SK-N-SH (cell line): ENCODE data around the gene CTNNB1.

Experiments
- JUND ChIP-seq: IDR thresholded peaks from 2 replicates; pipeline ENCODE4 v1.4.0; 2012
- POLR2AphosphoS5 ChIP-seq: IDR thresholded peaks from 2 replicates; pipeline ENCODE4 v1.6.1; 2012; ENCODE audit warnings: low read depth, low read length
- SIN3A ChIP-seq: IDR thresholded peaks from 2 replicates; pipeline ENCODE4 v1.6.1; 2012; ENCODE audit warnings: low read depth, mild to moderate bottlenecking, low read length, moderate library complexity, borderline replicate concordance
- SMC3 ChIP-seq: IDR thresholded peaks from 2 replicates; pipeline ENCODE4 v1.6.1; 2012; ENCODE audit warnings: low read depth, low read length, improper control_type of control experiment
- TAF1 ChIP-seq: IDR thresholded peaks from 2 replicates; pipeline ENCODE4 v1.6.1; 2012; ENCODE audit warnings: low read depth, mild to moderate bottlenecking, low read length, moderate library complexity, borderline replicate concordance
- YY1 ChIP-seq: IDR thresholded peaks from 2 replicates; pipeline ENCODE4 v1.4.0; 2012; ENCODE audit warnings: low read depth, mild to moderate bottlenecking
- TF ChIP-seq, protein P1 (sequence below): fragments of 200-600 bp; sonication (generic); IDR thresholded peaks from 2 replicates; pipeline ENCODE4 v1.6.1; 2017; ENCODE audit warnings: antibody characterized with exemption, mild to moderate bottlenecking, moderate library complexity
- TF ChIP-seq, protein P2 (sequence below): IDR thresholded peaks from 2 replicates; pipeline ENCODE4 v1.6.1; 2012; ENCODE audit warnings: mild to moderate bottlenecking, low read depth, low read length, moderate library complexity
- TF ChIP-seq, protein P3 (sequence below): IDR thresholded peaks from 2 replicates; pipeline ENCODE4 v1.4.0; 2012; ENCODE audit warnings: low read depth, borderline replicate concordance
- TF ChIP-seq, protein P4 (sequence below): fragments of 150-350 bp; IDR thresholded peaks from 2 replicates; pipeline ENCODE4 v1.6.1; 2016; ENCODE audit warnings: mild to moderate bottlenecking, low read depth, low read length
- TF ChIP-seq, protein P5 (sequence below): IDR thresholded peaks from 2 replicates; pipeline ENCODE4 v1.4.0; 2012; ENCODE audit warnings: low read depth

DNA sequence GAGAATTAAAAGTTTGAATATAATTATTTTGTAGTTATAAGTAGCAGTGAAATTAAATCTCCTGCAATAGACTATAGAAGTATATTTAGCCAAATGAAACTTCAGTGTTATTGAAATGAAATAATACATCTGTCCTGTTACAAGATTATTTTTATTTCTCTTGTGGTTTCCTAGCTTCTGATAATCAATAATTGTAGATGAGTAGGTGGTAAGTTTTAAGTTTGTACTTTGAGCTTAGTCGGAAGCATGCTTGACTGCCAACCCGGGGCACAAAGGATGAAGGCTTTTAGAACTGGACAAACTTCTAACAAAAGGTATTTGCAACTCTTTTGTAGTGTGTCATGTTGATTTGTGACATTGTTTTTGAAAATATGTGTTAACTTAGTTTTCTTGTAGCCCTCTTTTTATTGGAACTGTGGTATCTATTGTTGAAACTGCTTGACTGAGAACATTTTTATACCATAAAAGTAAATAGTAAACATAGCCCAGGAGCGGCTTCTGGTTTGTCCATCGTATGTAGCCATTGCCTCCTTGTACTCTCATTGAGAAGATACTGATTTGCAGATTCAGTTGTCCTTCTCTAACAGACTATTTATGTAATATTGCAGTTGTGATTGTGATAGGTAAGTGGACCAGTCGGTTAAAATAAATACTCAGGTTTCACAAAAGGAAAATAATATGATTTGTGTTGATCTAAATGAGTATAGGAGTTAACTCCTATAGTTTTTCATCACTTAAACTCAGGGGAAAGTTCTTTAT, 2.9 kb downstream of the CTNNB1 start:
- TF ChIP-seq SIN3A (no peak), JUND (no peak), POLR2AphosphoS5 (no peak), SMC3 (no peak), YY1 (no peak), TAF1 (no peak)
- TF ChIP-seq, protein P1, sequence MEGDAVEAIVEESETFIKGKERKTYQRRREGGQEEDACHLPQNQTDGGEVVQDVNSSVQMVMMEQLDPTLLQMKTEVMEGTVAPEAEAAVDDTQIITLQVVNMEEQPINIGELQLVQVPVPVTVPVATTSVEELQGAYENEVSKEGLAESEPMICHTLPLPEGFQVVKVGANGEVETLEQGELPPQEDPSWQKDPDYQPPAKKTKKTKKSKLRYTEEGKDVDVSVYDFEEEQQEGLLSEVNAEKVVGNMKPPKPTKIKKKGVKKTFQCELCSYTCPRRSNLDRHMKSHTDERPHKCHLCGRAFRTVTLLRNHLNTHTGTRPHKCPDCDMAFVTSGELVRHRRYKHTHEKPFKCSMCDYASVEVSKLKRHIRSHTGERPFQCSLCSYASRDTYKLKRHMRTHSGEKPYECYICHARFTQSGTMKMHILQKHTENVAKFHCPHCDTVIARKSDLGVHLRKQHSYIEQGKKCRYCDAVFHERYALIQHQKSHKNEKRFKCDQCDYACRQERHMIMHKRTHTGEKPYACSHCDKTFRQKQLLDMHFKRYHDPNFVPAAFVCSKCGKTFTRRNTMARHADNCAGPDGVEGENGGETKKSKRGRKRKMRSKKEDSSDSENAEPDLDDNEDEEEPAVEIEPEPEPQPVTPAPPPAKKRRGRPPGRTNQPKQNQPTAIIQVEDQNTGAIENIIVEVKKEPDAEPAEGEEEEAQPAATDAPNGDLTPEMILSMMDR: no peak
- TF ChIP-seq, protein P2, sequence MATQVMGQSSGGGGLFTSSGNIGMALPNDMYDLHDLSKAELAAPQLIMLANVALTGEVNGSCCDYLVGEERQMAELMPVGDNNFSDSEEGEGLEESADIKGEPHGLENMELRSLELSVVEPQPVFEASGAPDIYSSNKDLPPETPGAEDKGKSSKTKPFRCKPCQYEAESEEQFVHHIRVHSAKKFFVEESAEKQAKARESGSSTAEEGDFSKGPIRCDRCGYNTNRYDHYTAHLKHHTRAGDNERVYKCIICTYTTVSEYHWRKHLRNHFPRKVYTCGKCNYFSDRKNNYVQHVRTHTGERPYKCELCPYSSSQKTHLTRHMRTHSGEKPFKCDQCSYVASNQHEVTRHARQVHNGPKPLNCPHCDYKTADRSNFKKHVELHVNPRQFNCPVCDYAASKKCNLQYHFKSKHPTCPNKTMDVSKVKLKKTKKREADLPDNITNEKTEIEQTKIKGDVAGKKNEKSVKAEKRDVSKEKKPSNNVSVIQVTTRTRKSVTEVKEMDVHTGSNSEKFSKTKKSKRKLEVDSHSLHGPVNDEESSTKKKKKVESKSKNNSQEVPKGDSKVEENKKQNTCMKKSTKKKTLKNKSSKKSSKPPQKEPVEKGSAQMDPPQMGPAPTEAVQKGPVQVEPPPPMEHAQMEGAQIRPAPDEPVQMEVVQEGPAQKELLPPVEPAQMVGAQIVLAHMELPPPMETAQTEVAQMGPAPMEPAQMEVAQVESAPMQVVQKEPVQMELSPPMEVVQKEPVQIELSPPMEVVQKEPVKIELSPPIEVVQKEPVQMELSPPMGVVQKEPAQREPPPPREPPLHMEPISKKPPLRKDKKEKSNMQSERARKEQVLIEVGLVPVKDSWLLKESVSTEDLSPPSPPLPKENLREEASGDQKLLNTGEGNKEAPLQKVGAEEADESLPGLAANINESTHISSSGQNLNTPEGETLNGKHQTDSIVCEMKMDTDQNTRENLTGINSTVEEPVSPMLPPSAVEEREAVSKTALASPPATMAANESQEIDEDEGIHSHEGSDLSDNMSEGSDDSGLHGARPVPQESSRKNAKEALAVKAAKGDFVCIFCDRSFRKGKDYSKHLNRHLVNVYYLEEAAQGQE: no peak
- TF ChIP-seq, protein P3, sequence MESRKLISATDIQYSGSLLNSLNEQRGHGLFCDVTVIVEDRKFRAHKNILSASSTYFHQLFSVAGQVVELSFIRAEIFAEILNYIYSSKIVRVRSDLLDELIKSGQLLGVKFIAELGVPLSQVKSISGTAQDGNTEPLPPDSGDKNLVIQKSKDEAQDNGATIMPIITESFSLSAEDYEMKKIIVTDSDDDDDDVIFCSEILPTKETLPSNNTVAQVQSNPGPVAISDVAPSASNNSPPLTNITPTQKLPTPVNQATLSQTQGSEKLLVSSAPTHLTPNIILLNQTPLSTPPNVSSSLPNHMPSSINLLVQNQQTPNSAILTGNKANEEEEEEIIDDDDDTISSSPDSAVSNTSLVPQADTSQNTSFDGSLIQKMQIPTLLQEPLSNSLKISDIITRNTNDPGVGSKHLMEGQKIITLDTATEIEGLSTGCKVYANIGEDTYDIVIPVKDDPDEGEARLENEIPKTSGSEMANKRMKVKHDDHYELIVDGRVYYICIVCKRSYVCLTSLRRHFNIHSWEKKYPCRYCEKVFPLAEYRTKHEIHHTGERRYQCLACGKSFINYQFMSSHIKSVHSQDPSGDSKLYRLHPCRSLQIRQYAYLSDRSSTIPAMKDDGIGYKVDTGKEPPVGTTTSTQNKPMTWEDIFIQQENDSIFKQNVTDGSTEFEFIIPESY: no peak
- TF ChIP-seq, protein P4, sequence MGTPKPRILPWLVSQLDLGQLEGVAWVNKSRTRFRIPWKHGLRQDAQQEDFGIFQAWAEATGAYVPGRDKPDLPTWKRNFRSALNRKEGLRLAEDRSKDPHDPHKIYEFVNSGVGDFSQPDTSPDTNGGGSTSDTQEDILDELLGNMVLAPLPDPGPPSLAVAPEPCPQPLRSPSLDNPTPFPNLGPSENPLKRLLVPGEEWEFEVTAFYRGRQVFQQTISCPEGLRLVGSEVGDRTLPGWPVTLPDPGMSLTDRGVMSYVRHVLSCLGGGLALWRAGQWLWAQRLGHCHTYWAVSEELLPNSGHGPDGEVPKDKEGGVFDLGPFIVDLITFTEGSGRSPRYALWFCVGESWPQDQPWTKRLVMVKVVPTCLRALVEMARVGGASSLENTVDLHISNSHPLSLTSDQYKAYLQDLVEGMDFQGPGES: no peak
- TF ChIP-seq, protein P5, sequence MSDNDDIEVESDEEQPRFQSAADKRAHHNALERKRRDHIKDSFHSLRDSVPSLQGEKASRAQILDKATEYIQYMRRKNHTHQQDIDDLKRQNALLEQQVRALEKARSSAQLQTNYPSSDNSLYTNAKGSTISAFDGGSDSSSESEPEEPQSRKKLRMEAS: no peak
